Hepatocyte (in vitro differentiated cells): ENCODE data around the gene SORCS3.

ENCODE experiments used
- CTCF ChIP-seq: fragments of 200-600 bp; sonication (generic); IDR thresholded peaks from 2 replicates; pipeline ENCODE4 v1.5.1; 2016; ENCODE audit warnings: antibody characterized with exemption, mild to moderate bottlenecking; ENCODE audit not compliant: poor library complexity
- EZH2 ChIP-seq: fragments of 200-600 bp; sonication (generic); IDR thresholded peaks from 2 replicates; pipeline ENCODE4 v1.6.1; 2016; ENCODE audit warnings: antibody characterized with exemption, mild to moderate bottlenecking, borderline replicate concordance

- TF ChIP-seq CTCF = no peak
- no peak for TF ChIP-seq EZH2
These were observed 49.6 kb upstream of the SORCS3 start for GRCh38 chr10:104591441-104591840.
